Keratinocyte (primary cell): Measurements from ENCODE around the gene TARS2.

Source experiments
- EZH2 ChIP-seq: IDR thresholded peaks from one replicate; pipeline ENCODE4 v1.6.1; 2012; ENCODE audit warnings: inconsistent platforms, mild to moderate bottlenecking, low read length, moderate library complexity
- TF ChIP-seq, protein P1 (sequence below), 3 experiments: IDR thresholded peaks in 1 of 3; conservative IDR thresholded peaks in 1 of 3; optimal IDR thresholded peaks in 1 of 3; 2 replicates in 2 of 3; 3 replicates in 1 of 3; pipeline versions ENCODE3 to v1.5.1; 2011; ENCODE audit warnings: low read length in 3 of 3, mild to moderate bottlenecking in 3 of 3, moderate library complexity in 2 of 3, control low read depth in 1 of 3, inconsistent platforms in 1 of 3; ENCODE audit not compliant: insufficient read depth in 2 of 3; ENCODE audit errors: extremely low read depth in 1 of 3

DNA sequence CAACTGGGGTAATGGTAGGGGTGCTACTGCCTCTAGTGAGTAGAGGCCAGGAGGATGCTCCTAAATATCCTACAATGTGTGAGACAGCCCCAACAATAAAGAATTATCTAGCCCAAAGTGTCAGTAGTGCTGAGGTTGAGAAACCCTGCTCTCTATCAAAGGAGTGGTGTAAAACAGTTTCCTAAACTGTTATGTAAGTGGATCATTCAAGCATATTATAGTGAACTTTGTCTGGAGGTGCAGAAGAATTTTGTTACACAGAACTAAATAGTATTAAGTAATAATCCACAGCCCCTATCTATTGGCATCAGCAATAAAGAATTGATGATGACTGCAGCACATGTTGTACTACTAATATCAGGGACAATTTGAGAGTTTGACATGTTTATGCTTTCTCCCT, 20.3 kb upstream of the TARS2 start:
- no peak for TF ChIP-seq EZH2
- TF ChIP-seq, protein P1, sequence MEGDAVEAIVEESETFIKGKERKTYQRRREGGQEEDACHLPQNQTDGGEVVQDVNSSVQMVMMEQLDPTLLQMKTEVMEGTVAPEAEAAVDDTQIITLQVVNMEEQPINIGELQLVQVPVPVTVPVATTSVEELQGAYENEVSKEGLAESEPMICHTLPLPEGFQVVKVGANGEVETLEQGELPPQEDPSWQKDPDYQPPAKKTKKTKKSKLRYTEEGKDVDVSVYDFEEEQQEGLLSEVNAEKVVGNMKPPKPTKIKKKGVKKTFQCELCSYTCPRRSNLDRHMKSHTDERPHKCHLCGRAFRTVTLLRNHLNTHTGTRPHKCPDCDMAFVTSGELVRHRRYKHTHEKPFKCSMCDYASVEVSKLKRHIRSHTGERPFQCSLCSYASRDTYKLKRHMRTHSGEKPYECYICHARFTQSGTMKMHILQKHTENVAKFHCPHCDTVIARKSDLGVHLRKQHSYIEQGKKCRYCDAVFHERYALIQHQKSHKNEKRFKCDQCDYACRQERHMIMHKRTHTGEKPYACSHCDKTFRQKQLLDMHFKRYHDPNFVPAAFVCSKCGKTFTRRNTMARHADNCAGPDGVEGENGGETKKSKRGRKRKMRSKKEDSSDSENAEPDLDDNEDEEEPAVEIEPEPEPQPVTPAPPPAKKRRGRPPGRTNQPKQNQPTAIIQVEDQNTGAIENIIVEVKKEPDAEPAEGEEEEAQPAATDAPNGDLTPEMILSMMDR (optimal IDR thresholded peaks at IDR 0.05 in 1 of 3, IDR thresholded peaks at IDR 0.05 in 1 of 3, conservative IDR thresholded peaks at IDR 0.05 in 1 of 3; ENCODE audit: extremely low read depth in 1 of 3, insufficient read depth in 2 of 3, low read length in 3 of 3), result no peak
